Neural cell (in vitro differentiated cells): ENCODE results near the gene PHETA2. TPM values are rescaled to one million over a fixed set of nuclear protein-coding genes. Genes with fewer than 3 reads are reported as not detected.

Experiments used
- H2AFZ ChIP-seq: fragments of 200-600, 300-800 bp; sonication (generic), shearing (Covaris generic); 2 replicates; pipeline ENCODE4 v1.6.0; 2014; ENCODE audit warnings: low read depth, mild to moderate bottlenecking, antibody characterized with exemption, low read length, moderate library complexity
- H3F3A ChIP-seq: fragments of 200-600 bp; shearing (Covaris generic); 2 replicates; pipeline ENCODE4 v1.6.1; 2016; ENCODE audit warnings: mild to moderate bottlenecking, moderate library complexity, mixed read lengths, antibody characterized with exemption, low read length; ENCODE audit not compliant: insufficient read depth, poor library complexity, severe bottlenecking
- H3K27ac ChIP-seq: fragments of 200-600, 300-800 bp; sonication (generic), shearing (Covaris generic); 2 replicates; pipeline ENCODE4 v1.5.1; 2014; ENCODE audit warnings: mild to moderate bottlenecking, low read length, moderate library complexity
- H3K27me3 ChIP-seq: fragments of 300-800, 200-600 bp; sonication (generic), shearing (Covaris generic); 2 replicates; pipeline ENCODE4 v1.6.0; 2014; ENCODE audit warnings: mild to moderate bottlenecking, low read depth, low read length, moderate library complexity; ENCODE audit not compliant: insufficient read depth
- H3K36me3 ChIP-seq: fragments of 300-800, 200-600 bp; sonication (generic), shearing (Covaris generic); 2 replicates; pipeline ENCODE4 v1.5.1; 2014; ENCODE audit warnings: mild to moderate bottlenecking, antibody characterized with exemption, low read length, moderate library complexity; ENCODE audit not compliant: insufficient read depth
- H3K4me2 ChIP-seq: fragments of 300-800, 200-600 bp; sonication (generic), shearing (Covaris generic); 2 replicates; pipeline ENCODE4 v1.6.0; 2014; ENCODE audit warnings: mild to moderate bottlenecking, low read length
- H3K4me3 ChIP-seq: fragments of 300-800, 200-600 bp; sonication (generic), shearing (Covaris generic); 2 replicates; pipeline ENCODE4 v1.5.1; 2014; ENCODE audit warnings: mild to moderate bottlenecking, low read length, moderate library complexity
- H3K79me2 ChIP-seq: fragments of 200-600 bp; shearing (Covaris generic); replicated peaks from 2 replicates; pipeline ENCODE4 v1.6.0; 2014; ENCODE audit warnings: mild to moderate bottlenecking, low read length, moderate library complexity; ENCODE audit not compliant: insufficient read depth
- H3K9ac ChIP-seq: fragments of 300-800, 200-600 bp; sonication (generic), shearing (Covaris generic); 2 replicates; pipeline ENCODE4 v1.6.1; 2016; ENCODE audit warnings: mild to moderate bottlenecking, low read length, mixed read lengths
- H3K9me2 ChIP-seq: fragments of 200-600 bp; shearing (Covaris generic); 2 replicates; pipeline ENCODE4 v1.6.1; 2016; ENCODE audit warnings: mild to moderate bottlenecking, low read length, mixed read lengths; ENCODE audit not compliant: insufficient read depth
- H3K9me3 ChIP-seq: fragments of 200-600, 300-800 bp; sonication (generic), shearing (Covaris generic); 2 replicates; pipeline ENCODE4 v1.6.1; 2016; ENCODE audit warnings: mild to moderate bottlenecking, mixed run types, low read length, moderate library complexity, mixed read lengths
- H4K20me1 ChIP-seq: fragments of 200-600 bp; shearing (Covaris generic); 2 replicates; pipeline ENCODE4 v1.6.1; 2016; ENCODE audit warnings: mild to moderate bottlenecking, mixed run types; ENCODE audit not compliant: insufficient read depth
- CTCF ChIP-seq: fragments of 450-650 bp; IDR thresholded peaks from 2 replicates; pipeline ENCODE4 v1.5.1; 2014; ENCODE audit warnings: antibody characterized with exemption, mild to moderate bottlenecking, moderate library complexity; ENCODE audit not compliant: poor library complexity, severe bottlenecking
- EP300 ChIP-seq: fragments of 450-650 bp; conservative IDR thresholded peaks from 2 replicates; pipeline ENCODE4 v1.6.1; 2014; ENCODE audit warnings: antibody characterized with exemption, mild to moderate bottlenecking, moderate library complexity; ENCODE audit not compliant: poor library complexity, severe bottlenecking
- EZH2 ChIP-seq: fragments of 200-600, 300-800 bp; shearing (Covaris generic), sonication (generic); IDR thresholded peaks from 2 replicates; pipeline ENCODE4 v1.6.1; 2014; ENCODE audit warnings: antibody characterized with exemption, low read length, borderline replicate concordance, mild to moderate bottlenecking; ENCODE audit not compliant: insufficient read depth, poor library complexity, severe bottlenecking
- MXI1 ChIP-seq: fragments of 450-650 bp; conservative IDR thresholded peaks from 2 replicates; pipeline ENCODE4 v1.6.1; 2014; ENCODE audit warnings: antibody characterized with exemption, mild to moderate bottlenecking; ENCODE audit not compliant: poor library complexity, severe bottlenecking
- POLR2AphosphoS5 ChIP-seq: IDR thresholded peaks from 2 replicates; pipeline ENCODE4 v1.6.1; 2012
- RAD21 ChIP-seq: fragments of 450-650 bp; conservative IDR thresholded peaks from 2 replicates; pipeline ENCODE4 v1.6.1; 2014; ENCODE audit warnings: antibody characterized with exemption, mild to moderate bottlenecking, moderate library complexity
- REST ChIP-seq: IDR thresholded peaks from 2 replicates; pipeline ENCODE4 v1.6.1; 2012; ENCODE audit warnings: borderline replicate concordance
- SMC3 ChIP-seq: fragments of 450-650 bp; conservative IDR thresholded peaks from 2 replicates; pipeline ENCODE4 v1.6.1; 2014; ENCODE audit warnings: antibody characterized with exemption, mild to moderate bottlenecking, moderate library complexity; ENCODE audit not compliant: poor library complexity
- TAF1 ChIP-seq: IDR thresholded peaks from 2 replicates; pipeline ENCODE4 v1.6.1; 2012; ENCODE audit warnings: low read depth
- polyA plus RNA-seq: library from polyadenylated mRNA; depleted of rRNA; stranded (reverse); fragments of >200 nt; gene quantifications from 2 replicates; pipeline ENCODE4 v1.2.3, GENCODE V29; 2014

PHETA2 gene
- polyA plus RNA-seq, 1 donor from 2014 or later = 0.42 TPM

GRCh38 chr22:42061041-42061440, 13.0 kb upstream of the PHETA2 start:
- Histone ChIP-seq H3K36me3 (no peaks in the 10 kb centered on the region), H3K4me2 (no peak overlapping the region), H3K27me3 (no peaks in the 10 kb centered on the region), H3K9me3 (no peaks in the 10 kb centered on the region), H2AFZ (no peak overlapping the region), H4K20me1 (no peaks in the 10 kb centered on the region), H3K9me2 (no peaks in the 10 kb centered on the region), H3K9ac (no peak overlapping the region), H3K4me3 (no peak overlapping the region), H3K79me2 (no peaks in the 10 kb centered on the region), H3F3A (no peaks in the 10 kb centered on the region), H3K27ac (no peak overlapping the region)
- TF ChIP-seq MXI1 (no peak), EZH2 (no peak), RAD21 (no peak), SMC3 (no peak), REST (no peak), TAF1 (no peak), EP300 (no peak), CTCF (no peak), POLR2AphosphoS5 (no peak)

DNA sequence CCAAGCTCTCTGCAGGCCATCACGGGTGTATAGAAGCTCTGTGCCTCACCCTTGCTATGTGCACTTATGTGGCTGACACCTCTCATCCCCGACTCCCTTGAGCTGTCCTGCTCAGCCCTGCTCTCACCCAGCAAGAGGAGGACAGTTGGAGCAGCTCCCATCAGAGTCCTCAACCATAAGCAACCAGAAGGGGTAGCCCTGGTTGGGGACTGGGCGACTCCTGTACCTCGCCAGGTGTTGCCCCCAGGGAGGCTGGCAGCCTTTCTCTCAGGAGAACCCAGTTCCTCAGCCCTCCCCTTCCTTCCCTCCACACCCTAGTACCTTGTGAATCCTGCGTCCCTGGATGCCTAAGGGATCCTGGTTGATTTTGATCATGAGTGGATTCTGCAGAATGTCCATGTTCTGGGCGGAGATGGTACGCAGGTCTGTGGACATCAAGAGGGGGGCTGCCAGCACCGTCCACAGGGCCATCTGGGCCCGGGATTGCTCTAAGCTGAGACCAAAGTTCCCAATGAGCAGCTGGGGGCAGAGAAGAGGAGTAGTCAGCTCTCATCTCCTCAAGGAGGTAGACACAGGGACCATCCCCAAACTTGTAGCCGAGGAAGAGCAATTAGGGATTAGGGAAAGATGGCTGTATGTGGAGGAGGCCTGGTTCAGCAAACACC, 11.4 kb upstream of the PHETA2 start:
- Histone ChIP-seq H3K36me3 (no peaks in the 10 kb centered on the region), H3K9me3 (no peaks in the 10 kb centered on the region), H3K79me2 (no peaks in the 10 kb centered on the region), H3K4me2 (no peak overlapping the region), H3K4me3 (no peak overlapping the region), H4K20me1 (no peaks in the 10 kb centered on the region), H3K9ac (no peak overlapping the region), H3K27me3 (no peaks in the 10 kb centered on the region), H3K9me2 (no peaks in the 10 kb centered on the region), H3F3A (no peaks in the 10 kb centered on the region), H3K27ac (no peak overlapping the region), H2AFZ (no peak overlapping the region)
- TF ChIP-seq SMC3 = no peak
